ENCODE results near the gene ESRRA.

Gene ESRRA

DNA sequence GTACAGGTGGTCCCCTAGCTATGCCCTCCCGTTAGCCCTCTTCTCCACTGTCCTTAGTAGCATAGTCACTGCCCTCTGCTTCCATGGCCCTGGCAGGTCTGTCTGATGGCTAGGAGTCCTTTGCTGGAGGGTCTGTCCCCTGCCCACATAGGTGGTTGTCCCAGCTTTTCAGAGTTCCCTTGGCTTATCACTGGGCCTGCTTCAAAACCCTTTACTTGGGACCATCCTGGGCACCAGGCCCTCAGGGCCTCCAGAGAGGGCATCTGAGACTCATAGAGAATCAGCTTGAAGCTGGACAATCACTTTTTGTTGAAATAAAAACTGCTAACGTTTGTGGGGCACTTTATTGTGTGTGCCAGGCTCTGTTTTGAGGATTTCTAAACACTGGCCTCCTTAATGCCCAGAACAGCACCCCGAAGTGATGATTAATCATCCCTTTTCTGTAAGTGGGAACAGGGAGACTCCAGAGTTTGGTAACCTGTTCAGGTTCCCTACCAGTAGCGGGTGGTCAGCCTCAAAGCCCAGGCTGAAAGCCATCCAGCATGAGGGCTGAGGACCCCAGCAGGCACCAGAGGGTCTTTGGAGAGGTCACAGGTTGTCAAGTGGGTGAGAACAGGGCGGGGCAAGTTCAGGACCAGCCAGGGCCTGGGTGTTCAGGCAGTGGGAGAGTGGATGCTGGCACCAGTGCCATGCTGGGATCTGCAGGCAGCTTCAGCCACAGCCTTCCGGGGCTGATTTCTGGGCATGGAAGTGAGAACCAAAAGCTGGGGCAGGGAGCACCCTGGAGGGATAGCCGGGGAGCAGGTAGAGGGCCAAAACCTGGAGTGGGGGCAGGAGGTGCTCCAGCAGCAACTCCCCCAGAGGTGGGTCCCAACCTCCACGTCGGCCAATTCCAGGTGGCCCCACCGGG, 14.7 kb upstream of the ESRRA start:
- CTCF ChIA-PET: interaction anchor here (0.6 to 2.1 kb wide), 3 partner anchors 10 to 66 kb away, joined by 3 to 9 read pairs (median 6); no protein-coding TSS in a partner anchor
- DNase-seq (ENCODE audit: extremely low spot score): no peak
- POLR2A ChIA-PET: interaction anchor here (0.9 to 2.2 kb wide), 4 partner anchors 14 to 105 kb away, joined by 3 to 13 read pairs (median 4); partner anchors contain the start of genes PRDX5 and STIP1
- TF ChIP-seq CTBP1 (IDR thresholded peaks at IDR 0.05; ENCODE audit: borderline replicate concordance) (no peak), SUZ12 (IDR thresholded peaks at IDR 0.05) (no peak), L3MBTL2 (conservative IDR thresholded peaks at IDR 0.05) (no peak), TARDBP (IDR thresholded peaks at IDR 0.05) (no peak), ELF4 (IDR thresholded peaks at IDR 0.05) (no peak), HDGF (IDR thresholded peaks at IDR 0.05; ENCODE audit: borderline replicate concordance) (no peak), SP1 (IDR thresholded peaks at IDR 0.05) (no peak), NFRKB (IDR thresholded peaks at IDR 0.05) (no peak), FOXK2 (IDR thresholded peaks at IDR 0.05) (no peak), ZNF384 (IDR thresholded peaks at IDR 0.05) (no peak)
- TF ChIP-seq, protein P1, sequence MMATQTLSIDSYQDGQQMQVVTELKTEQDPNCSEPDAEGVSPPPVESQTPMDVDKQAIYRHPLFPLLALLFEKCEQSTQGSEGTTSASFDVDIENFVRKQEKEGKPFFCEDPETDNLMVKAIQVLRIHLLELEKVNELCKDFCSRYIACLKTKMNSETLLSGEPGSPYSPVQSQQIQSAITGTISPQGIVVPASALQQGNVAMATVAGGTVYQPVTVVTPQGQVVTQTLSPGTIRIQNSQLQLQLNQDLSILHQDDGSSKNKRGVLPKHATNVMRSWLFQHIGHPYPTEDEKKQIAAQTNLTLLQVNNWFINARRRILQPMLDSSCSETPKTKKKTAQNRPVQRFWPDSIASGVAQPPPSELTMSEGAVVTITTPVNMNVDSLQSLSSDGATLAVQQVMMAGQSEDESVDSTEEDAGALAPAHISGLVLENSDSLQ (IDR thresholded peaks at IDR 0.05): no peak

DNA sequence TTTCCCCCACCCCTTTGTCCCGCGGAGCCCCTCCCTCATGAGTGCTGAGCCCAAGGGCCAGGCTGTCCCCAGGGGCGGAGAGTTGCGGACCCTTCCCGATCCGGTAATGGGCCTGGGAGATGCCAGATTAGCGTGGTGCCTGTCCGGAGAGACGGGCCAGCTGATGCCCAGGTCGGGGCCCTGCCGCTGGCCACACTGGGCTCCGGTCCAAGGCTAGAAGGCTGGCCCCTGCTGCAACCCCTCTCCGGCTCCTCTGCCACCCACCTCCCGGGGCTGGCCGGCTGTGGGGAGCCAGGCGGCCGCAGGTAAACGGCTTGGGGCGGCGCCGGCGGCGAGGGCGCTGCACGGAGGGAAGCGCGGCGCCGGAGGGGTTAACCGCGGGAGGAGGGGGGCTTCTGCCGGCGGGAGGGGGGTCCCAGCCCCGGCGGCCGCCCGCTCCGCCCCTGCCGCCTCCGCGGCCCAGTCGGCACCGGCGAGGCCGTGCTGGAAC, 14.0 kb upstream of the ESRRA start, which contains the start of gene KCNK4:
Gene KCNK4 (plus strand): TSS at position 41 of the 490 bp plus-strand sequence. CDS start 1,717 bp downstream, outside the sequence.
- ChIA-PET POLR2A (interaction anchor here (2.2 kb wide), 1 partner anchor 20 kb away, joined by 13 read pairs; no protein-coding TSS in a partner anchor), CTCF (interaction anchor here (2.1 kb wide), 1 partner anchor 10 kb away, joined by 9 read pairs; no protein-coding TSS in a partner anchor)
- no peak for TF ChIP-seq SUZ12 (IDR thresholded peaks at IDR 0.05)
- TF ChIP-seq ZNF384 (IDR thresholded peaks at IDR 0.05): no peak
- no peak for TF ChIP-seq LEF1 (IDR thresholded peaks at IDR 0.05; ENCODE audit: borderline replicate concordance)
- TF ChIP-seq FOXM1 (IDR thresholded peaks at IDR 0.05; ENCODE audit: borderline replicate concordance): no peak
- TF ChIP-seq SP1 (IDR thresholded peaks at IDR 0.05): no peak
- no peak for TF ChIP-seq CTBP1 (IDR thresholded peaks at IDR 0.05; ENCODE audit: borderline replicate concordance)
- TF ChIP-seq HDGF (IDR thresholded peaks at IDR 0.05; ENCODE audit: borderline replicate concordance): no peak
- TF ChIP-seq TARDBP (IDR thresholded peaks at IDR 0.05): no peak
- TF ChIP-seq, protein P1 (IDR thresholded peaks at IDR 0.05): no peak
- TF ChIP-seq BHLHE40 (IDR thresholded peaks at IDR 0.05; ENCODE audit: borderline replicate concordance): no peak
- no peak for TF ChIP-seq ARNT (IDR thresholded peaks at IDR 0.05)
- no peak for TF ChIP-seq L3MBTL2 (conservative IDR thresholded peaks at IDR 0.05)
- TF ChIP-seq FOXA1 (IDR thresholded peaks at IDR 0.05): no peak
- no peak for TF ChIP-seq FOXK2 (IDR thresholded peaks at IDR 0.05)
- no peak for TF ChIP-seq ELF4 (IDR thresholded peaks at IDR 0.05)
- DNase-seq (ENCODE audit: extremely low spot score): no peak

- ChIA-PET POLR2A (interaction anchor here (0.9 to 1.0 kb wide), 2 partner anchors 26 to 497 kb away, joined by 3 read pairs; partner anchors contain the start of genes PRDX5 and TRMT112), CTCF (interaction anchor here (0.8 kb wide), 1 partner anchor 10 kb away, joined by 3 read pairs; no protein-coding TSS in a partner anchor)
- TF ChIP-seq, protein P1 (IDR thresholded peaks at IDR 0.05): no peak
- TF ChIP-seq SUZ12 (IDR thresholded peaks at IDR 0.05): no peak
- no peak for TF ChIP-seq FOXK2 (IDR thresholded peaks at IDR 0.05)
- no peak for TF ChIP-seq ARNT (IDR thresholded peaks at IDR 0.05)
- TF ChIP-seq TARDBP (IDR thresholded peaks at IDR 0.05): no peak
- no peak for TF ChIP-seq L3MBTL2 (conservative IDR thresholded peaks at IDR 0.05)
- no peak for TF ChIP-seq NFRKB (IDR thresholded peaks at IDR 0.05)
- TF ChIP-seq FOXM1 (IDR thresholded peaks at IDR 0.05; ENCODE audit: borderline replicate concordance): no peak
- TF ChIP-seq SP1 (IDR thresholded peaks at IDR 0.05): no peak
- TF ChIP-seq FOXA1 (IDR thresholded peaks at IDR 0.05): no peak
- TF ChIP-seq HDGF (IDR thresholded peaks at IDR 0.05; ENCODE audit: borderline replicate concordance): no peak
- TF ChIP-seq CTBP1 (IDR thresholded peaks at IDR 0.05; ENCODE audit: borderline replicate concordance): no peak
- no peak for DNase-seq (ENCODE audit: extremely low spot score)
These were observed 13.4 kb upstream of the ESRRA start for GRCh38 chr11:64291752-64292459.

DNA sequence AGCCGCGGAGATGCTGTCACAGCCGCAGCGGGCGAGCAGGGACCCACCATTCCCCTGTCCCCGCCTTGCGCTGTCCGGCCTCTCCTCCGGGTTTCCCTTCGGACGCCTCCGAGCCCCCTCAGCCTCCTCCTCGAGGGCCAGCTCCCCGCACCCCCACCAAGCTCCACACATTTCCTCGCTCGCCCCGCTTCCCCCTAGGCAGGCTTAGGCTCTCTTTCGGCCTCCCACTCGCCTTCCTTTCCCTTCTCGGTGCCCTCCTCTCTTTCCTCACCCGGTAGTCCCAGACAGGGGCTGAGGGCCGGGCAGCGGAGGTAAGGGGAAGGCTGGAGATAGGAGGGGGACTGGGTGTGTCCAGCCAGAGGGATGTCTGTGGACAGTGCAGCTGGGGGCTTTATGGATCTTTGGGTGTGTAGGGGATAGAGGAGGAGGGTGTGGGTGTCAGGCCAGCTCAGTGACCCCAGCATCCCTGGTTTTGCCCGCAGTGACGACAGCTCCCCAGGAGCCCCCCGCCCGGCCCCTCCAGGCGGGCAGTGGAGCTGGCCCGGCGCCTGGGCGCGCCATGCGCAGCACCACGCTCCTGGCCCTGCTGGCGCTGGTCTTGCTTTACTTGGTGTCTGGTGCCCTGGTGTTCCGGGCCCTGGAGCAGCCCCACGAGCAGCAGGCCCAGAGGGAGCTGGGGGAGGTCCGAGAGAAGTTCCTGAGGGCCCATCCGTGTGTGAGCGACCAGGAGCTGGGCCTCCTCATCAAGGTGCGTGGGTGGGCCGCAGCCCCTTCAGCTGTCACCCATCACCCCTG, 12.7 kb upstream of the ESRRA start:
- ChIA-PET POLR2A (interaction anchor here (0.9 to 1.0 kb wide), 2 partner anchors 25 to 496 kb away, joined by 3 read pairs; partner anchors contain the start of genes PRDX5 and TRMT112), CTCF (interaction anchor here (0.8 kb wide), 1 partner anchor 10 kb away, joined by 3 read pairs; no protein-coding TSS in a partner anchor)
- no peak for TF ChIP-seq HDGF (IDR thresholded peaks at IDR 0.05; ENCODE audit: borderline replicate concordance)
- no peak for DNase-seq (ENCODE audit: extremely low spot score)

- CTCF ChIA-PET: interaction anchor here (1.5 kb wide), 1 partner anchor 12 kb away, joined by 12 read pairs; no protein-coding TSS in a partner anchor
- TF ChIP-seq L3MBTL2 (conservative IDR thresholded peaks at IDR 0.05) (no peak), ELF4 (IDR thresholded peaks at IDR 0.05) (no peak), BHLHE40 (IDR thresholded peaks at IDR 0.05; ENCODE audit: borderline replicate concordance) (no peak), FOXK2 (IDR thresholded peaks at IDR 0.05) (no peak), SP1 (IDR thresholded peaks at IDR 0.05) (no peak), CTBP1 (IDR thresholded peaks at IDR 0.05; ENCODE audit: borderline replicate concordance) (no peak), ZNF384 (IDR thresholded peaks at IDR 0.05) (no peak), TARDBP (IDR thresholded peaks at IDR 0.05) (no peak), FOXM1 (IDR thresholded peaks at IDR 0.05; ENCODE audit: borderline replicate concordance) (no peak), NFRKB (IDR thresholded peaks at IDR 0.05) (no peak), ARNT (IDR thresholded peaks at IDR 0.05) (no peak), FOXA1 (IDR thresholded peaks at IDR 0.05) (no peak), LEF1 (IDR thresholded peaks at IDR 0.05; ENCODE audit: borderline replicate concordance) (no peak), HDGF (IDR thresholded peaks at IDR 0.05; ENCODE audit: borderline replicate concordance) (no peak), SUZ12 (IDR thresholded peaks at IDR 0.05) (no peak)
- TF ChIP-seq, protein P1 (IDR thresholded peaks at IDR 0.05): no peak
- POLR2A ChIA-PET: interaction anchor here (1.5 to 2.4 kb wide), 2 partner anchors 10 kb away, joined by 4 to 7 read pairs; partner anchors contain the start of genes BAD and GPR137
- no peak for DNase-seq (ENCODE audit: extremely low spot score)
These were observed 10.6 kb upstream of the ESRRA start for GRCh38 chr11:64294774-64295173.

Measured in HEK293T (cell line).